Stimulated activated CD8-positive, alpha-beta memory T cell treated with anti-CD3 and anti-CD28 coated beads, Interleukin-12 subunit alpha, Interleukin-12 subunit beta, amount 100 ng/mL, for 4 hours (primary cell): ENCODE results near the gene PPM1F.
"Not testable (repeated sequence)": the region's sequence is repeated elsewhere in the genome, so short reads cannot be mapped to it uniquely, and the experiment has no call there.

Source experiments
- DNase-seq: peaks from one replicate; pipeline ENCODE4 v3.0.0-alpha.2; 2020; ENCODE audit warnings: low read depth

PPM1F gene

GRCh38 chr22:21919526-21920307 lies 32.9 kb downstream of the PPM1F start:
- no peak for DNase-seq

GRCh38 chr22:21918466-21919185 lies 34.0 kb downstream of the PPM1F start:
- DNase-seq, result no peak

GRCh38 chr22:21917959-21918261 lies 34.7 kb downstream of the PPM1F start:
- DNase-seq, result no peak

- DNase-seq, result no peak
These were observed 35.3 kb downstream of the PPM1F start for GRCh38 chr22:21917181-21917958.

GRCh38 chr22:21916309-21916918 lies 36.2 kb downstream of the PPM1F start:
- DNase-seq, result no peak

- DNase-seq, result no peak
These were observed 36.9 kb downstream of the PPM1F start for GRCh38 chr22:21915624-21916308.

GRCh38 chr22:21914033-21914642 lies 38.5 kb downstream of the PPM1F start:
- not testable (repeated sequence) for DNase-seq

GRCh38 chr22:21910367-21910766 lies 42.3 kb downstream of the PPM1F start:
- not testable (repeated sequence) for DNase-seq

GRCh38 chr22:21909871-21910270 lies 42.8 kb downstream of the PPM1F start:
- DNase-seq, result no peak

- DNase-seq, result no peak
These were observed 44.8 kb downstream of the PPM1F start for GRCh38 chr22:21907638-21908522.

- DNase-seq, result not testable (repeated sequence)
These were observed 47.4 kb downstream of the PPM1F start for GRCh38 chr22:21905234-21905633.

- no peak for DNase-seq
These were observed 48.3 kb downstream of the PPM1F start for GRCh38 chr22:21904250-21904789.

GRCh38 chr22:21903283-21903682 lies 49.4 kb downstream of the PPM1F start:
- DNase-seq, result no peak

- no peak for DNase-seq
These were observed 50.2 kb downstream of the PPM1F start for GRCh38 chr22:21902296-21903087.

- no peak for DNase-seq
These were observed 54.2 kb downstream of the PPM1F start for GRCh38 chr22:21898354-21898896.

- no peak for DNase-seq
These were observed 55.6 kb downstream of the PPM1F start for GRCh38 chr22:21896951-21897513.

- DNase-seq, result not testable (repeated sequence)
These were observed 56.4 kb downstream of the PPM1F start for GRCh38 chr22:21896275-21896674.

GRCh38 chr22:21894799-21895198 lies 57.8 kb downstream of the PPM1F start:
- no peak for DNase-seq
